H1 (cell line): ENCODE data around the gene CENPP. TPM values are rescaled to one million over a fixed set of nuclear protein-coding genes. Genes with fewer than 3 reads are reported as not detected.

Experiments
- CTCF ChIA-PET: fragments of 300-600 bp; sonication (Branson Sonifier 250); formaldehyde crosslinking; loops from one replicate; lab custom pipeline; 2021; ENCODE audit not compliant: partially characterized antibody; lab: Charles Lee
- POLR2A ChIA-PET: fragments of 300-600 bp; sonication (Branson Sonifier 250); formaldehyde crosslinking; loops from one replicate; lab custom pipeline; 2021; ENCODE audit warnings: inconsistent platforms; ENCODE audit not compliant: partially characterized antibody; lab: Charles Lee
- DNase-seq, 2 experiments: peaks; one replicate each; pipeline versions ENCODE4 v3.0.0 to v3.0.0-alpha.2; 2010 to 2022; ENCODE audit warnings: low spot score in 2 of 2, low read depth in 1 of 2, mixed read lengths in 1 of 2
- FAIRE-seq: peaks from 2 replicates; lab custom pipeline; 2011; peaks lifted over from hg19 to GRCh38; lab: Jason Lieb, UNC
- H2AFZ ChIP-seq: 2 replicates; pipeline ENCODE4 v1.8.1; 2012; ENCODE audit warnings: low read length, inconsistent platforms
- H2AK5ac ChIP-seq: 2 replicates; pipeline ENCODE4 v1.6.1; 2013; ENCODE audit warnings: low read depth, low read length
- H2BK120ac ChIP-seq: replicated peaks from 2 replicates; pipeline ENCODE3; 2013; ENCODE audit warnings: low read depth, low read length, inconsistent platforms
- H2BK12ac ChIP-seq: 2 replicates; pipeline ENCODE4 v1.6.1; 2013; ENCODE audit warnings: low read depth, low read length
- H2BK15ac ChIP-seq: 2 replicates; pipeline ENCODE4 v1.6.1; 2013; ENCODE audit warnings: low read length
- H2BK20ac ChIP-seq: 2 replicates; pipeline ENCODE4 v1.6.1; 2013; ENCODE audit warnings: low read length
- H2BK5ac ChIP-seq: 2 replicates; pipeline ENCODE4 v1.6.1; 2013; ENCODE audit warnings: low read depth, low read length
- H3K14ac ChIP-seq: 2 replicates; pipeline ENCODE4 v1.6.1; 2013; ENCODE audit warnings: inconsistent platforms; ENCODE audit not compliant: insufficient read length
- H3K18ac ChIP-seq: 2 replicates; pipeline ENCODE4 v1.6.1; 2013; ENCODE audit warnings: low read length; ENCODE audit errors: extremely low read depth
- H3K23ac ChIP-seq: 2 replicates; pipeline ENCODE4 v1.6.1; 2013; ENCODE audit warnings: inconsistent platforms; ENCODE audit not compliant: insufficient read length
- H3K23me2 ChIP-seq: 2 replicates; pipeline ENCODE4 v1.6.1; 2013; ENCODE audit warnings: low read depth, low read length
- H3K27ac ChIP-seq: 2 replicates; pipeline ENCODE4 v1.6.1; 2011; ENCODE audit warnings: low read depth, low read length, inconsistent platforms
- H3K27me3 ChIP-seq, 4 experiments: replicated peaks in 1 of 4; 1 replicate in 1 of 4; 2 replicates in 3 of 4; pipeline versions ENCODE4 v1.6.1 to v1.8.1; 2011 to 2013; ENCODE audit warnings: low read length in 3 of 4, mild to moderate bottlenecking in 3 of 4, inconsistent platforms in 2 of 4, mixed read lengths in 2 of 4, moderate library complexity in 1 of 4; ENCODE audit not compliant: control insufficient read depth in 3 of 4, insufficient read depth in 3 of 4; ENCODE audit errors: extremely low read depth in 1 of 4
- H3K36me3 ChIP-seq, 4 experiments: 2 replicates each; pipeline versions ENCODE4 v1.6.1 to v1.8.1; 2011 to 2013; ENCODE audit warnings: mild to moderate bottlenecking in 4 of 4, low read length in 3 of 4, moderate library complexity in 2 of 4, control low read depth in 1 of 4, inconsistent platforms in 1 of 4; ENCODE audit not compliant: insufficient read depth in 4 of 4, control insufficient read depth in 2 of 4
- H3K4ac ChIP-seq: replicated peaks from 2 replicates; pipeline ENCODE3; 2013; ENCODE audit warnings: low read length, low read depth, mixed read lengths, inconsistent platforms; ENCODE audit not compliant: insufficient read length
- H3K4me1 ChIP-seq, 4 experiments: replicated peaks in 1 of 4; 1 replicate in 1 of 4; 2 replicates in 3 of 4; pipeline versions ENCODE4 v1.6.1 to v1.8.1; 2011 to 2013; ENCODE audit warnings: low read length in 3 of 4, inconsistent platforms in 2 of 4, mixed read lengths in 1 of 4; ENCODE audit not compliant: insufficient read depth in 4 of 4, control insufficient read depth in 3 of 4
- H3K4me2 ChIP-seq, 2 experiments: 2 replicates each; pipeline versions ENCODE4 v1.6.1 to v1.8.1; 2011 to 2013; ENCODE audit warnings: low read depth in 2 of 2, low read length in 2 of 2, control low read depth in 1 of 2, inconsistent platforms in 1 of 2, mild to moderate bottlenecking in 1 of 2; ENCODE audit not compliant: insufficient read depth in 1 of 2
- H3K4me3 ChIP-seq, 4 experiments: fragments of 200-600, 300-600 bp in 1 of 4; sonication (generic), shearing (Covaris generic), sonication (Bioruptor Twin) in 1 of 4; 2 replicates each; pipeline versions ENCODE4 v1.5.1 to v1.8.1; 2011 to 2016; ENCODE audit warnings: low read length in 4 of 4, low read depth in 3 of 4, control low read depth in 2 of 4, inconsistent platforms in 2 of 4, mild to moderate bottlenecking in 2 of 4, mixed read lengths in 1 of 4, moderate library complexity in 1 of 4; ENCODE audit not compliant: insufficient read depth in 2 of 4; ENCODE audit errors: extremely low read depth in 1 of 4
- H3K56ac ChIP-seq: replicated peaks from 2 replicates; pipeline ENCODE3; 2013; ENCODE audit warnings: low read depth, mild to moderate bottlenecking, mixed read lengths, low read length, inconsistent platforms; ENCODE audit not compliant: insufficient read length
- H3K79me1 ChIP-seq: 2 replicates; pipeline ENCODE4 v1.6.1; 2013; ENCODE audit warnings: low read depth, low read length, control low read depth
- H3K79me2 ChIP-seq, 2 experiments: 2 replicates each; pipeline versions ENCODE4 v1.6.1 to v1.8.1; 2012 to 2013; ENCODE audit warnings: low read length in 2 of 2, mild to moderate bottlenecking in 2 of 2, inconsistent platforms in 1 of 2; ENCODE audit not compliant: insufficient read depth in 2 of 2, control insufficient read depth in 1 of 2
- H3K9ac ChIP-seq, 4 experiments: replicated peaks in 1 of 4; 1 replicate in 1 of 4; 2 replicates in 3 of 4; pipeline versions ENCODE4 v1.6.1 to v1.8.1; 2011 to 2013; ENCODE audit warnings: low read depth in 3 of 4, low read length in 3 of 4, control low read depth in 2 of 4, mild to moderate bottlenecking in 2 of 4, moderate library complexity in 2 of 4, inconsistent platforms in 1 of 4; ENCODE audit errors: extremely low read depth in 1 of 4
- H3K9me3 ChIP-seq, 2 experiments: 2 replicates each; pipeline versions ENCODE4 v1.6.1 to v1.8.1; 2012 to 2013; ENCODE audit warnings: mild to moderate bottlenecking in 2 of 2, moderate library complexity in 2 of 2, control low read depth in 1 of 2, inconsistent platforms in 1 of 2, low read depth in 1 of 2, low read length in 1 of 2, mixed read lengths in 1 of 2; ENCODE audit not compliant: insufficient read depth in 2 of 2
- H4K20me1 ChIP-seq, 2 experiments: replicated peaks in 1 of 2; 2 replicates each; pipeline versions ENCODE3 to v1.8.1; 2011 to 2013; ENCODE audit warnings: inconsistent platforms in 2 of 2, low read length in 2 of 2, mild to moderate bottlenecking in 1 of 2; ENCODE audit not compliant: insufficient read depth in 2 of 2, control insufficient read depth in 1 of 2
- H4K5ac ChIP-seq: 2 replicates; pipeline ENCODE4 v1.6.1; 2013; ENCODE audit warnings: low read length, low read depth, mixed read lengths, inconsistent platforms; ENCODE audit not compliant: insufficient read length
- H4K8ac ChIP-seq: 2 replicates; pipeline ENCODE4 v1.8.0; 2013; ENCODE audit warnings: mild to moderate bottlenecking, moderate library complexity, low read length, inconsistent platforms; ENCODE audit not compliant: insufficient read depth; ENCODE audit errors: extremely low read depth
- H4K91ac ChIP-seq: replicated peaks from 2 replicates; pipeline ENCODE3; 2013; ENCODE audit warnings: low read length, mixed read lengths, inconsistent platforms; ENCODE audit not compliant: insufficient read length
- CEBPB ChIP-seq: IDR thresholded peaks from 2 replicates; pipeline ENCODE4 v1.6.1; 2012; ENCODE audit warnings: low read depth, low read length
- EGR1 ChIP-seq: IDR thresholded peaks from 2 replicates; pipeline ENCODE4 v1.6.1; 2011; ENCODE audit warnings: low read depth, low read length, borderline replicate concordance
- EZH2 ChIP-seq: fragments of 200-600 bp; sonication (generic); IDR thresholded peaks from 2 replicates; pipeline ENCODE4 v1.7.1; 2012; ENCODE audit warnings: low read depth, mild to moderate bottlenecking, moderate library complexity, low read length, inconsistent platforms; ENCODE audit not compliant: severe bottlenecking
- HDAC6 ChIP-seq: IDR thresholded peaks from one replicate; pipeline ENCODE4 v1.7.1; 2012; ENCODE audit warnings: low read depth, mild to moderate bottlenecking, inconsistent platforms, low read length, moderate library complexity
- JUN ChIP-seq: IDR thresholded peaks from 2 replicates; pipeline ENCODE4 v1.6.1; 2011; ENCODE audit warnings: low read depth, mild to moderate bottlenecking, improper control_type of control experiment, low read length
- MAFK ChIP-seq: IDR thresholded peaks from 2 replicates; pipeline ENCODE4 v1.6.1; 2012; ENCODE audit warnings: low read depth, mild to moderate bottlenecking, improper control_type of control experiment, low read length
- POU5F1 ChIP-seq: IDR thresholded peaks from 2 replicates; pipeline ENCODE4 v1.6.1; 2011; ENCODE audit warnings: low read depth, mild to moderate bottlenecking, low read length, moderate library complexity
- RNF2 ChIP-seq: fragments of 200-900, 300-1000 bp; sonication (generic); IDR thresholded peaks from 2 replicates; pipeline ENCODE4 v1.7.1; 2016; ENCODE audit warnings: borderline replicate concordance, low read depth, mild to moderate bottlenecking, antibody characterized with exemption, low read length; ENCODE audit not compliant: poor library complexity, severe bottlenecking; ENCODE audit errors: missing control alignments
- RXRA ChIP-seq: IDR thresholded peaks from 2 replicates; pipeline ENCODE4 v1.6.1; 2011; ENCODE audit warnings: low read depth, mild to moderate bottlenecking, low read length, moderate library complexity; ENCODE audit not compliant: insufficient read depth
- WGBS, 2 experiments: shearing (Covaris generic) in 1 of 2; methylation state at CpG; one replicate each; pipeline versions ENCODE4 v1.1.6 to v1.1.7; 2013 to 2015; ENCODE audit warnings: low lambda C conversion rate in 2 of 2, mixed read lengths in 2 of 2, inconsistent platforms in 1 of 2, low coverage in 1 of 2, missing lambda C conversion rate in 1 of 2; ENCODE audit not compliant: insufficient replicate concordance in 2 of 2, insufficient coverage in 1 of 2, insufficient read length in 1 of 2; ENCODE audit errors: extremely low coverage in 1 of 2, missing lambda C conversion rate in 1 of 2; 5-methylcytosine and 5-hydroxymethylcytosine counted together
- polyA plus RNA-seq, 7 experiments: library from polyadenylated mRNA; depleted of rRNA in 3 of 7; stranded (reverse) in 5 of 7; unstranded in 2 of 7; fragments of >200 nt in 5 of 7; fragments of 200-250 nt in 2 of 7; gene quantifications; 1 replicate in 5 of 7; 2 replicates in 1 of 7; 4 replicates in 1 of 7; pipeline versions ENCODE4 v1.2.1 to v1.2.3, GENCODE V29; 2011 to 2013; ENCODE audit warnings: missing spikeins in 2 of 7, mixed read lengths in 2 of 7
- total RNA-seq: library from RNA; stranded (reverse); fragmentation: NEBNext Ultra II Directional; extraction: Animal tissue kit (Norgen Biotek cat#: 25700); gene quantifications from 2 replicates; pipeline ENCODE4 v1.2.1, GENCODE V29; 2021
- TF ChIP-seq, protein P1 (sequence below), 3 experiments: IDR thresholded peaks; 1 replicate in 2 of 3; 2 replicates in 1 of 3; pipeline versions ENCODE4 v1.5.1 to v1.6.1; 2011; ENCODE audit warnings: low read length in 3 of 3, mild to moderate bottlenecking in 3 of 3, inconsistent platforms in 2 of 3, low read depth in 1 of 3, moderate library complexity in 1 of 3; ENCODE audit not compliant: insufficient read depth in 1 of 3; ENCODE audit errors: control extremely low read depth in 1 of 3
- TF ChIP-seq, protein P2 (sequence below): IDR thresholded peaks from 2 replicates; pipeline ENCODE4 v1.6.1; 2011; ENCODE audit warnings: low read length, improper control_type of control experiment

Gene CENPP
- total and polyA plus RNA-seq, 2 of the 8 experiments (the other 6 are each of a cell fraction or from before 2014, with no cell fraction given), result 2.7 to 10.8 TPM

DNA sequence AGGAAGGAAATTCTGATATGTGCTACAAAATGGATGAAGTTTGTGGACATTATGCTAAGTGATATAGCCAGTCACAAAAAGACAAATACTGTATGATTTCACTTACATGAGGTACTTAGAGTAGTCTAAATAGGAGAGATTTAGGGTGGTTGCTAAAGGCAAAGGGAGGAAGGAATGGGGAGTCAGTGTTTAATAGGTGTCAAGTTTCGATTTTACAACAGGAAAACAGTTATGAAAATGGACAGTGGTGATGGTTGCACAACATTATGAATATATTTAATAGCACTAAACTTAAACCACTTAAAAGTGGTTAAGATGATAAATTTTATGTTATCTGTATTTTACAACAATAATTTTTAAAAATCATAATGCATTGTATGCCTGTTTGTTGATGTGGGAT is 250.4 kb downstream of the CENPP start:
- no peak overlapping the region for H3K56ac ChIP-seq
- H3K4me3 ChIP-seq, result no peak overlapping the region
- no peak overlapping the region for H2BK5ac ChIP-seq
- no peaks in the 10 kb centered on the region for H3K36me3 ChIP-seq
- peaks cover 3 to 9% of the 10 kb centered on the region in 2 experiments; a peak in 1 of 4 replicates for H3K9me3 ChIP-seq
- H3K18ac ChIP-seq, result no peak overlapping the region
- H2AFZ ChIP-seq, result no peak overlapping the region
- H2AK5ac ChIP-seq, result no peak overlapping the region
- no peak overlapping the region for H3K4me2 ChIP-seq
- H3K23ac ChIP-seq, result no peak overlapping the region
- no peak overlapping the region for H3K4ac ChIP-seq
- H3K27me3 ChIP-seq, result no peaks in the 10 kb centered on the region
- H4K91ac ChIP-seq, result no peak overlapping the region
- H2BK12ac ChIP-seq, result no peak overlapping the region
- H3K23me2 ChIP-seq, result no peaks in the 10 kb centered on the region
- 89% methylated on average over 1 of the region's 1 CpG; no CpG with 5 or more reads in 1 of the 2 experiments for WGBS, 2 experiments
- no peaks in the 10 kb centered on the region for H3K79me1 ChIP-seq
- no peak overlapping the region for H3K27ac ChIP-seq
- ChIA-PET POLR2A (no interaction called here), CTCF (no interaction called here)
- no peak overlapping the region for H3K14ac ChIP-seq
- no peak overlapping the region for H4K8ac ChIP-seq
- no peaks in the 10 kb centered on the region for H3K4me1 ChIP-seq
- no peaks in the 10 kb centered on the region for H4K20me1 ChIP-seq
- no peaks in the 10 kb centered on the region for H3K79me2 ChIP-seq
- H2BK120ac ChIP-seq, result no peak overlapping the region
- FAIRE-seq (no peak), DNase-seq (no peak)
- no peak overlapping the region for H3K9ac ChIP-seq
- H2BK20ac ChIP-seq, result no peak overlapping the region
- H4K5ac ChIP-seq, result no peak overlapping the region
- H2BK15ac ChIP-seq, result no peak overlapping the region
- TF ChIP-seq HDAC6 (no peak), JUN (no peak), CEBPB (no peak), MAFK (no peak), POU5F1 (no peak), RNF2 (no peak), EZH2 (no peak), RXRA (no peak), EGR1 (no peak)
- TF ChIP-seq, protein P1, sequence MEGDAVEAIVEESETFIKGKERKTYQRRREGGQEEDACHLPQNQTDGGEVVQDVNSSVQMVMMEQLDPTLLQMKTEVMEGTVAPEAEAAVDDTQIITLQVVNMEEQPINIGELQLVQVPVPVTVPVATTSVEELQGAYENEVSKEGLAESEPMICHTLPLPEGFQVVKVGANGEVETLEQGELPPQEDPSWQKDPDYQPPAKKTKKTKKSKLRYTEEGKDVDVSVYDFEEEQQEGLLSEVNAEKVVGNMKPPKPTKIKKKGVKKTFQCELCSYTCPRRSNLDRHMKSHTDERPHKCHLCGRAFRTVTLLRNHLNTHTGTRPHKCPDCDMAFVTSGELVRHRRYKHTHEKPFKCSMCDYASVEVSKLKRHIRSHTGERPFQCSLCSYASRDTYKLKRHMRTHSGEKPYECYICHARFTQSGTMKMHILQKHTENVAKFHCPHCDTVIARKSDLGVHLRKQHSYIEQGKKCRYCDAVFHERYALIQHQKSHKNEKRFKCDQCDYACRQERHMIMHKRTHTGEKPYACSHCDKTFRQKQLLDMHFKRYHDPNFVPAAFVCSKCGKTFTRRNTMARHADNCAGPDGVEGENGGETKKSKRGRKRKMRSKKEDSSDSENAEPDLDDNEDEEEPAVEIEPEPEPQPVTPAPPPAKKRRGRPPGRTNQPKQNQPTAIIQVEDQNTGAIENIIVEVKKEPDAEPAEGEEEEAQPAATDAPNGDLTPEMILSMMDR (IDR thresholded peaks at IDR 0.05; ENCODE audit: control extremely low read depth in 1 of 3, insufficient read depth in 1 of 3, low read depth in 1 of 3, low read length in 3 of 3), result no peak
- TF ChIP-seq, protein P2, sequence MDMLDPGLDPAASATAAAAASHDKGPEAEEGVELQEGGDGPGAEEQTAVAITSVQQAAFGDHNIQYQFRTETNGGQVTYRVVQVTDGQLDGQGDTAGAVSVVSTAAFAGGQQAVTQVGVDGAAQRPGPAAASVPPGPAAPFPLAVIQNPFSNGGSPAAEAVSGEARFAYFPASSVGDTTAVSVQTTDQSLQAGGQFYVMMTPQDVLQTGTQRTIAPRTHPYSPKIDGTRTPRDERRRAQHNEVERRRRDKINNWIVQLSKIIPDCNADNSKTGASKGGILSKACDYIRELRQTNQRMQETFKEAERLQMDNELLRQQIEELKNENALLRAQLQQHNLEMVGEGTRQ, result no peak
